Vein endothelial cell (primary cell): ENCODE data around the gene WWC2. TPM values are rescaled to one million over a fixed set of nuclear protein-coding genes. Genes with fewer than 3 reads are reported as not detected.

ENCODE experiments used
- total RNA-seq: library from RNA; depleted of rRNA; stranded (reverse); fragments of >200 nt; gene quantifications from 2 replicates; pipeline ENCODE4 v1.2.3, GENCODE V29; 2012

WWC2 gene
- total RNA-seq, result 30.7 and 31.1 TPM in 2 replicates

DNA sequence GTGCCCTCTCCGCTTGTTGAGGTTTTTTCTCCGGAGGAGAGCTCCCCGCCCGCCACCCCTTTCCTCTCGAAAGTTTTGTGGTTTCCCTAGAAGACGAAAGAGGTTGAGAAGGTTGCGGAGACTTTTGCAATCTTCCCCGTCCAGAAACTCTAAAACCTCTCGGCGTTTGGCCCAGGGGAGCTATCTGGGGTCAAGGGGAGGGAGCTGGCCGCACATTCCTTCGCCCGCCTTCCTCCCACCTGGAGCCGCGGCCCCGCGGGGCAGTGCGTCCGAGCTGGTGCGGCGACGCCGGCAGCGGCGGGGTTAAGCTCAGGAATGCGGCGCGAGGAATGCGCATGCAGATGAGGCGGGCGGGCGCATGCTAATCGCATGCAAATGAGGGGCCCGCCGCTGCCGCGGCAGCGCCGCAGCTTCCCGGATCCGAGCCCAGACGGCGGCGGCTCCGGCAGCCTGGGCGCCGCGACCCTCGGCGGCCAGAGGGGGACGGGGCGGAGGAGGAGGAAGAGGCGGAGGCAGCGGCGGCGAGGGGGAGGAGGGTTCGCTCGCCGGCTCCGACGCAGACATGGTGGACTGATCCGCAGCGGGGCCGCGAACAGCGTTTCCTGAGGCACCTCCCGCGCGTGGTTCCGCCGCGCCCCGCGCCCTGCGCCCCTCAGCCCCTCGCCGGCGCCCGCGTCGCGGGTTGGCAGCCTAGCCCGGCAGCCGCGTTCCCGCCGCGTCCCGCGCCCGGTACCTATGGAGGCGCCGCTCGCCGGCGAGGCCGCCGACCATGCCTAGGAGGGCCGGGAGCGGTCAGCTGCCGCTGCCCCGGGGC, at the start of gene WWC2:
TSS of gene WWC2 (plus strand) at position 535 of the 814 bp plus-strand sequence. CDS start at position 770, 235 bp downstream.

GRCh38 chr4:183320211-183321059, 221.4 kb downstream of the WWC2 start, which contains the start of gene CLDN22:
Gene CLDN22, minus strand, starts transcription at chr4:183320276. Its CDS starts 58 bp downstream, at chr4:183320218.

GRCh38 chr4:183322326-183322725, 223.3 kb downstream of the WWC2 start, which contains the start of gene CLDN24:
Gene CLDN24, minus strand, starts transcription at chr4:183322426. Its CDS starts 0 bp downstream, at chr4:183322426.

Other genes with a start within 250 kb of the WWC2 start
- gene DCTD, start 181.9 kb upstream of the WWC2 start, total RNA-seq, result 66.6 and 84.2 TPM in 2 replicates
- gene CLDN22, start 221.0 kb downstream of the WWC2 start, total RNA-seq, result 0.10 TPM in 1 of 2 replicates, not detected in the other
- gene CLDN24, start 223.2 kb downstream of the WWC2 start, total RNA-seq, result not detected in 2 replicates